ENCODE results near the gene SH3RF2.

GRCh38 chr5:145948921-145949320 is 12.5 kb downstream of the SH3RF2 start:
- no peak for TF ChIP-seq CHD4 (IDR thresholded peaks at IDR 0.05; ENCODE audit: borderline replicate concordance, low read length)
- no peak for TF ChIP-seq CTCF (CRISPR knock-in tag; IDR thresholded peaks at IDR 0.05)
- no peak for TF ChIP-seq XRCC5 (optimal IDR thresholded peaks at IDR 0.05; ENCODE audit: low read length)
- no peak for TF ChIP-seq DPF2 (CRISPR knock-in tag; IDR thresholded peaks at IDR 0.05; ENCODE audit: borderline replicate concordance, low read depth)
- no peak for TF ChIP-seq ARHGAP35 (CRISPR knock-in tag; IDR thresholded peaks at IDR 0.05; ENCODE audit: borderline replicate concordance)
- no peak for TF ChIP-seq STAT6 (CRISPR knock-in tag; IDR thresholded peaks at IDR 0.05; ENCODE audit: borderline replicate concordance)
- no peak for TF ChIP-seq ZNF121 (CRISPR knock-in tag; IDR thresholded peaks at IDR 0.05)
- TF ChIP-seq RBM22 (optimal IDR thresholded peaks at IDR 0.05; ENCODE audit: low read length): no peak
- TF ChIP-seq ZBTB46 (CRISPR knock-in tag; IDR thresholded peaks at IDR 0.05; ENCODE audit: borderline replicate concordance): no peak
- TF ChIP-seq ZBTB38 (CRISPR knock-in tag; IDR thresholded peaks at IDR 0.05): no peak
- no peak for TF ChIP-seq POLR2A (IDR thresholded peaks at IDR 0.05; ENCODE audit: insufficient read depth in 1 of 2, low read depth in 2 of 2, low read length in 2 of 2)
